DND-41 (cell line): ENCODE results near the gene RAD9A.

ENCODE experiments used
- ATAC-seq: fragments of 200-7000 bp; cut with Tn5 transposase; 3 replicates; pipeline ENCODE4 v1.9.1; 2021; ENCODE audit warnings: low read depth; ENCODE audit not compliant: insufficient read depth
- DNase-seq: peaks from one replicate; pipeline ENCODE4 v3.0.0-alpha.2; 2020
- H2AFZ ChIP-seq: 2 replicates; pipeline ENCODE4 v1.6.0; 2012; ENCODE audit warnings: low read depth, low read length
- H3K27ac ChIP-seq: 2 replicates; pipeline ENCODE4 v1.5.1; 2012; ENCODE audit warnings: low read length, inconsistent platforms
- H3K27me3 ChIP-seq: fragments of 200-600 bp; sonication (generic); 2 replicates; pipeline ENCODE4 v1.6.0; 2012; ENCODE audit warnings: low read length, mild to moderate bottlenecking, inconsistent platforms; ENCODE audit not compliant: insufficient read depth, poor library complexity
- H3K36me3 ChIP-seq: 2 replicates; pipeline ENCODE4 v1.5.1; 2012; ENCODE audit warnings: low read length, inconsistent platforms; ENCODE audit not compliant: insufficient read depth
- H3K4me1 ChIP-seq: 2 replicates; pipeline ENCODE4 v1.5.1; 2012; ENCODE audit warnings: mild to moderate bottlenecking, low read length; ENCODE audit not compliant: insufficient read depth
- H3K4me2 ChIP-seq: 2 replicates; pipeline ENCODE4 v1.6.0; 2012; ENCODE audit warnings: mild to moderate bottlenecking, moderate library complexity, low read length, inconsistent platforms; ENCODE audit not compliant: insufficient read depth
- H3K4me3 ChIP-seq, 2 experiments: fragments of 200-600 bp in 1 of 2; shearing (Covaris generic) in 1 of 2; 2 replicates each; pipeline ENCODE4 v1.5.1; 2012 to 2016; ENCODE audit warnings: inconsistent platforms in 2 of 2, low read length in 2 of 2, mild to moderate bottlenecking in 2 of 2, low read depth in 1 of 2, moderate library complexity in 1 of 2
- H3K79me2 ChIP-seq: 2 replicates; pipeline ENCODE4 v1.6.0; 2012; ENCODE audit warnings: low read length, inconsistent platforms; ENCODE audit not compliant: insufficient read depth
- H3K9ac ChIP-seq: 2 replicates; pipeline ENCODE4 v1.6.0; 2012; ENCODE audit warnings: low read depth, mild to moderate bottlenecking, inconsistent platforms, low read length, moderate library complexity
- H3K9me3 ChIP-seq: 2 replicates; pipeline ENCODE4 v1.5.1; 2012; ENCODE audit warnings: low read length, moderate library complexity, mild to moderate bottlenecking, inconsistent platforms; ENCODE audit not compliant: insufficient read depth, severe bottlenecking
- H4K20me1 ChIP-seq: 2 replicates; pipeline ENCODE4 v1.6.0; 2012; ENCODE audit warnings: low read length; ENCODE audit not compliant: insufficient read depth
- CTCF ChIP-seq: IDR thresholded peaks from 2 replicates; pipeline ENCODE4 v1.5.1; 2012; ENCODE audit warnings: borderline replicate concordance, low read length, moderate library complexity, mild to moderate bottlenecking; ENCODE audit not compliant: poor library complexity, severe bottlenecking; ENCODE audit errors: extremely low read depth
- EZH2 ChIP-seq: IDR thresholded peaks from 3 replicates; pipeline ENCODE4 v1.6.1; 2012; ENCODE audit warnings: borderline replicate concordance, low read depth, mild to moderate bottlenecking, moderate library complexity, low read length, inconsistent platforms; ENCODE audit not compliant: severe bottlenecking

The RAD9A gene

GRCh38 chr11:67372993-67373647, 18.7 kb upstream of the RAD9A start, which contains the start of gene CLCF1:
CLCF1 (minus strand) TSS chr11:67373598; CDS start chr11:67373539, 59 bp downstream.
- TF ChIP-seq EZH2 (peak; percentile 99), CTCF (no peak)
- H2AFZ ChIP-seq = peak within 1 kb of the TSS; percentile 29
- no peak within 1 kb of the TSS for H3K27ac ChIP-seq
- H3K4me3 ChIP-seq = peak within 1 kb of the TSS; percentile 33 to 54; a peak in 3 of 4 replicates
- H4K20me1 ChIP-seq = peaks cover 34% of the 10 kb centered on the region
- no peaks in the 10 kb centered on the region for H3K79me2 ChIP-seq
- H3K36me3 ChIP-seq = no peaks in the 10 kb centered on the region
- H3K9me3 ChIP-seq = no peaks in the 10 kb centered on the region
- peaks cover 76% of the 10 kb centered on the region for H3K27me3 ChIP-seq
- peaks cover 37% of the 10 kb centered on the region for H3K4me1 ChIP-seq
- H3K4me2 ChIP-seq = peak within 1 kb of the TSS; percentile 88
- DNase-seq (no peak), ATAC-seq (peak; percentile 39)
- H3K9ac ChIP-seq = peak within 1 kb of the TSS; percentile 63

- H3K4me2 ChIP-seq = peak overlapping the region; percentile 88
- H3K79me2 ChIP-seq = no peaks in the 10 kb centered on the region
- H3K9me3 ChIP-seq = no peaks in the 10 kb centered on the region
- peaks cover 37% of the 10 kb centered on the region for H3K4me1 ChIP-seq
- H3K36me3 ChIP-seq = no peaks in the 10 kb centered on the region
- peak overlapping the region; percentile 63 for H3K9ac ChIP-seq
- peaks cover 34% of the 10 kb centered on the region for H4K20me1 ChIP-seq
- TF ChIP-seq EZH2 (no peak), CTCF (peak; percentile 25)
- peak; percentile 78 for DNase-seq
- H3K27ac ChIP-seq = no peak overlapping the region
- H3K4me3 ChIP-seq = peak overlapping the region; percentile 33 to 54; a peak in 3 of 4 replicates
- ATAC-seq = peak; percentile 52
- H3K27me3 ChIP-seq = peaks cover 72% of the 10 kb centered on the region
- no peak overlapping the region; the same call in 1 of the 2 replicates for H2AFZ ChIP-seq
These were observed 17.9 kb upstream of the RAD9A start for GRCh38 chr11:67373648-67374570.

GRCh38 chr11:67374571-67375281, 17.1 kb upstream of the RAD9A start:
- Histone ChIP-seq H3K9me3 (no peaks in the 10 kb centered on the region), H3K79me2 (no peaks in the 10 kb centered on the region), H3K4me2 (peak overlapping the region; percentile 88), H3K9ac (no peak overlapping the region), H3K36me3 (no peaks in the 10 kb centered on the region), H3K27me3 (peaks cover 64% of the 10 kb centered on the region), H4K20me1 (peaks cover 34% of the 10 kb centered on the region), H2AFZ (no peak overlapping the region), H3K27ac (no peak overlapping the region), H3K4me1 (peaks cover 37% of the 10 kb centered on the region), H3K4me3 (no peak overlapping the region)
- no peak for DNase-seq
- TF ChIP-seq EZH2 = no peak
- no peak for TF ChIP-seq CTCF
- ATAC-seq = no peak
